CD14-positive monocyte (primary cell): ENCODE data around the gene KCNQ1. TPM values are rescaled to one million over a fixed set of nuclear protein-coding genes. Genes with fewer than 3 reads are reported as not detected.
A peak's percentile ranks its signal among the peaks of the same experiment; 100 is the strongest.

ENCODE experiments used
- DNase-seq, 3 donors: peaks; one replicate each; pipeline ENCODE4 v3.0.0-alpha.2; 2011 to 2022
- H2AFZ ChIP-seq: 2 replicates; pipeline ENCODE4 v1.6.0; 2012; ENCODE audit warnings: mild to moderate bottlenecking, low read depth, low read length, inconsistent platforms; ENCODE audit not compliant: insufficient read depth, poor library complexity, severe bottlenecking
- H3K27ac ChIP-seq, 2 donors: 1 replicate in 1 of 2; 2 replicates in 1 of 2; pipeline ENCODE4 v1.5.1; 2012 to 2013; ENCODE audit warnings: low read length in 2 of 2, control low read depth in 1 of 2, inconsistent platforms in 1 of 2, low read depth in 1 of 2, mild to moderate bottlenecking in 1 of 2
- H3K27me3 ChIP-seq, 2 donors: one replicate each; pipeline versions ENCODE4 v1.6.0 to v1.6.1; 2011 to 2013; ENCODE audit warnings: low read length in 2 of 2; ENCODE audit not compliant: control insufficient read depth in 2 of 2, insufficient read depth in 2 of 2
- H3K36me3 ChIP-seq, 2 donors: replicated peaks in 1 of 2; 1 replicate in 1 of 2; 2 replicates in 1 of 2; pipeline versions ENCODE4 v1.5.1 to v1.6.1; 2012 to 2013; ENCODE audit warnings: low read length in 2 of 2, control low read depth in 1 of 2, inconsistent platforms in 1 of 2, mild to moderate bottlenecking in 1 of 2; ENCODE audit not compliant: insufficient read depth in 2 of 2, control insufficient read depth in 1 of 2
- H3K4me1 ChIP-seq, 2 donors: 1 replicate in 1 of 2; 2 replicates in 1 of 2; pipeline versions ENCODE4 v1.5.1 to v1.6.1; 2012 to 2013; ENCODE audit warnings: low read length in 2 of 2, control low read depth in 1 of 2, inconsistent platforms in 1 of 2, mild to moderate bottlenecking in 1 of 2, moderate library complexity in 1 of 2; ENCODE audit not compliant: insufficient read depth in 2 of 2, control insufficient read depth in 1 of 2
- H3K4me2 ChIP-seq: replicated peaks from 2 replicates; pipeline ENCODE3; 2012; ENCODE audit warnings: low read length, moderate library complexity, mild to moderate bottlenecking; ENCODE audit not compliant: poor library complexity, severe bottlenecking; ENCODE audit errors: extremely low read depth
- H3K4me3 ChIP-seq, 3 experiments: fragments of 200-600 bp in 1 of 3; sonication (generic) in 1 of 3; replicated peaks in 1 of 3; 1 replicate in 2 of 3; 2 replicates in 1 of 3; pipeline ENCODE4 v1.5.1; 2011 to 2013; ENCODE audit warnings: low read length in 3 of 3, mild to moderate bottlenecking in 3 of 3, control low read depth in 2 of 3, low read depth in 2 of 3, inconsistent platforms in 1 of 3, moderate library complexity in 1 of 3
- H3K79me2 ChIP-seq: 2 replicates; pipeline ENCODE4 v1.6.0; 2012; ENCODE audit warnings: mild to moderate bottlenecking, control low read depth, inconsistent platforms, low read length, moderate library complexity; ENCODE audit not compliant: insufficient read depth
- H3K9ac ChIP-seq: 2 replicates; pipeline ENCODE4 v1.6.0; 2017; ENCODE audit warnings: low read length, mild to moderate bottlenecking; ENCODE audit not compliant: insufficient read depth, poor library complexity, severe bottlenecking
- H3K9me3 ChIP-seq, 2 donors: replicated peaks in 1 of 2; 1 replicate in 1 of 2; 2 replicates in 1 of 2; pipeline versions ENCODE4 v1.5.1 to v1.6.1; 2012 to 2013; ENCODE audit warnings: low read length in 2 of 2, control low read depth in 1 of 2; ENCODE audit not compliant: control insufficient read depth in 1 of 2, insufficient read depth in 1 of 2
- H4K20me1 ChIP-seq: 2 replicates; pipeline ENCODE4 v1.6.0; 2012; ENCODE audit warnings: mild to moderate bottlenecking, low read length, control low read depth, moderate library complexity; ENCODE audit not compliant: insufficient read depth
- H3K27ac Mint-ChIP-seq, 7 donors: one replicate each; pipeline ENCODE4 v1.8.0; 2020; ENCODE audit warnings: mild to moderate bottlenecking in 7 of 7, mixed read lengths in 7 of 7, moderate library complexity in 6 of 7, inconsistent platforms in 2 of 7
- H3K27me3 Mint-ChIP-seq, 3 donors: one replicate each; pipeline ENCODE4 v1.8.0; 2021 to 2022; ENCODE audit warnings: low read depth in 3 of 3, mild to moderate bottlenecking in 3 of 3, mixed read lengths in 3 of 3, moderate library complexity in 3 of 3, inconsistent platforms in 1 of 3
- H3K36me3 Mint-ChIP-seq, 2 donors: one replicate each; pipeline ENCODE4 v1.8.0; 2020; ENCODE audit warnings: mixed read lengths in 2 of 2, inconsistent platforms in 1 of 2, mild to moderate bottlenecking in 1 of 2
- H3K4me1 Mint-ChIP-seq: one replicate; pipeline ENCODE4 v1.8.0; 2020; ENCODE audit warnings: mild to moderate bottlenecking, mixed read lengths
- H3K4me3 Mint-ChIP-seq, 2 donors: one replicate each; pipeline ENCODE4 v1.8.0; 2020; ENCODE audit warnings: mild to moderate bottlenecking in 2 of 2, mixed read lengths in 2 of 2, moderate library complexity in 1 of 2
- H3K9me3 Mint-ChIP-seq, 7 donors: one replicate each; pipeline ENCODE4 v1.8.0; 2020 to 2022; ENCODE audit warnings: mixed read lengths in 7 of 7, mild to moderate bottlenecking in 6 of 7, moderate library complexity in 6 of 7, inconsistent platforms in 2 of 7
- WGBS: methylation state at CpG from one replicate; pipeline ENCODE4 v1.1.5; 2013; ENCODE audit warnings: missing lambda C conversion rate; ENCODE audit not compliant: insufficient coverage; 5-methylcytosine and 5-hydroxymethylcytosine counted together
- intact Hi-C, 2 donors: fragments of 100-400 bp; cut with micrococcal nuclease; formaldehyde crosslinking; loops; one replicate each; pipeline versions ENCODE4 v1.15.0 to v1.15.1; 2023
- polyA plus RNA-seq, 3 donors: library from polyadenylated mRNA; depleted of rRNA in 1 of 3; unstranded in 2 of 3; stranded (reverse) in 1 of 3; fragments of 300-500 nt in 2 of 3; fragments of >200 nt in 1 of 3; fragmentation: Illumina TruSeq in 2 of 3; gene quantifications; 1 replicate in 2 of 3; 2 replicates in 1 of 3; pipeline ENCODE4 v1.2.3, GENCODE V29; 2012 to 2021
- TF ChIP-seq, protein P1 (sequence below): fragments of 200-600 bp; IDR thresholded peaks from one replicate; pipeline ENCODE4 v1.8.0; 2022; ENCODE audit warnings: antibody characterized with exemption, mild to moderate bottlenecking

The KCNQ1 gene
- polyA plus RNA-seq, 3 donors, result 14.9 to 31.8 (median 21.6) TPM

GRCh38 chr11:2801711-2802388, 357.0 kb downstream of the KCNQ1 start:
- intact Hi-C loops, result no loop called here
- peaks cover 3 to 9% (median 7%) of the 10 kb centered on the region in 3 donors for H3K27me3 Mint-ChIP-seq
- DNase-seq, result no peak
- no peak overlapping the region for H3K9ac ChIP-seq
- no peak overlapping the region for H2AFZ ChIP-seq
- TF ChIP-seq, protein P1, sequence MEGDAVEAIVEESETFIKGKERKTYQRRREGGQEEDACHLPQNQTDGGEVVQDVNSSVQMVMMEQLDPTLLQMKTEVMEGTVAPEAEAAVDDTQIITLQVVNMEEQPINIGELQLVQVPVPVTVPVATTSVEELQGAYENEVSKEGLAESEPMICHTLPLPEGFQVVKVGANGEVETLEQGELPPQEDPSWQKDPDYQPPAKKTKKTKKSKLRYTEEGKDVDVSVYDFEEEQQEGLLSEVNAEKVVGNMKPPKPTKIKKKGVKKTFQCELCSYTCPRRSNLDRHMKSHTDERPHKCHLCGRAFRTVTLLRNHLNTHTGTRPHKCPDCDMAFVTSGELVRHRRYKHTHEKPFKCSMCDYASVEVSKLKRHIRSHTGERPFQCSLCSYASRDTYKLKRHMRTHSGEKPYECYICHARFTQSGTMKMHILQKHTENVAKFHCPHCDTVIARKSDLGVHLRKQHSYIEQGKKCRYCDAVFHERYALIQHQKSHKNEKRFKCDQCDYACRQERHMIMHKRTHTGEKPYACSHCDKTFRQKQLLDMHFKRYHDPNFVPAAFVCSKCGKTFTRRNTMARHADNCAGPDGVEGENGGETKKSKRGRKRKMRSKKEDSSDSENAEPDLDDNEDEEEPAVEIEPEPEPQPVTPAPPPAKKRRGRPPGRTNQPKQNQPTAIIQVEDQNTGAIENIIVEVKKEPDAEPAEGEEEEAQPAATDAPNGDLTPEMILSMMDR, result no peak
- H3K4me3 ChIP-seq, result no peak overlapping the region
- H3K27ac Mint-ChIP-seq, result peak overlapping the region in 1 of 7 donors; percentile 33
- H3K36me3 Mint-ChIP-seq, result peaks cover 18% of the 10 kb centered on the region in 2 donors
- WGBS, result 98% methylated on average over 11 of the region's 22 CpGs
- H3K27ac ChIP-seq, result no peak overlapping the region
- no peaks in the 10 kb centered on the region for H3K79me2 ChIP-seq
- H3K9me3 Mint-ChIP-seq, result peaks cover 0 to 8% (median 4%) of the 10 kb centered on the region in 7 donors
- peaks cover 35% of the 10 kb centered on the region for H4K20me1 ChIP-seq
- no peaks in the 10 kb centered on the region for H3K4me1 ChIP-seq
- H3K4me3 Mint-ChIP-seq, result no peak overlapping the region
- H3K4me2 ChIP-seq, result no peak overlapping the region
- H3K4me1 Mint-ChIP-seq, result peaks cover 2% of the 10 kb centered on the region
- H3K9me3 ChIP-seq, result peaks cover 0 to 1% of the 10 kb centered on the region in 2 donors
- no peaks in the 10 kb centered on the region for H3K27me3 ChIP-seq
- H3K36me3 ChIP-seq, result no peaks in the 10 kb centered on the region

DNA sequence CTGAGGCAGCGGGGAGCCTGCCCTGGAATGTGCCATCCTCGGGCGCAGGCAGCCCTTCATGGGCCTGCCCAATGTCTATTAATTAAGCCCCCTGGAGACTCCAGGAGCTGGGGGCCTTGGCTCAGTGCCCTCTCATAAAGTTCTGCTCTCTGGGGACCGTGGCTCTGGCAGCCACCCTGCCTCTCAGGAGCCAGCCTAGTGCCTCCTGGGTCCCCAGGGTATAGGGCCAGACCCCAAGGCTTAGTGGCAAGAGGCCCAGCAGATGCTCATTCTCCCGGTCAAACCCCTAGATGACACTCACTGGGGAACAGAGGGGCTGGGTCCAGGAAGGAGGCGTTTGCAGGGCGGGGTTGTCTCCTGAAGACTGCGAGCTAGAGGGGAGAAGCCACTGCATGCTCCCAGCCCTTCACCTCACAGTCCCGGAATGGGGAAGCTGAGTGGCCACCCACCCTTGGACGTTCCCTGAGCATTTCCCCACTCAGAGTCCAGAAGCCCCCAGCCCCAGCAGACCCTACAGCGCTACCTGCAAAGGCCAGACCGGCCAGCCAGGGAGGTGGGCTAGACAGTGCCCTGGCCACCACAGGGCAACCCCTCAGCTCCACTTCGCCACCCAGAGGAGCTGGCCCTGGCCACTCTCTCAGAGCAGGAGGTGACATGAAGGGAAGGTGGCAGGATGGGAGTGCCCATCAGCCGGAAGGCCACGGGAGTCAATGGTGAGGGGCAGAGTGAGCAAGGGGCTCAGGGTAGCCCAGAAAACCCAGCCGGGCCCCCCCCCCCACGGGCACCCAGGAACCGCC, 357.8 kb downstream of the KCNQ1 start:
- H3K9ac ChIP-seq, result no peak overlapping the region
- no peak overlapping the region for H3K27ac Mint-ChIP-seq
- H3K4me1 Mint-ChIP-seq, result peaks cover 2% of the 10 kb centered on the region
- H2AFZ ChIP-seq, result no peak overlapping the region
- H3K36me3 Mint-ChIP-seq, result peaks cover 18% of the 10 kb centered on the region in 2 donors
- no peak overlapping the region for H3K27ac ChIP-seq
- no peak overlapping the region for H3K4me3 Mint-ChIP-seq
- intact Hi-C loops, result no loop called here
- peaks cover 3 to 9% (median 7%) of the 10 kb centered on the region in 3 donors for H3K27me3 Mint-ChIP-seq
- H3K79me2 ChIP-seq, result no peaks in the 10 kb centered on the region
- no peak overlapping the region for H3K4me3 ChIP-seq
- H3K36me3 ChIP-seq, result no peaks in the 10 kb centered on the region
- H3K27me3 ChIP-seq, result no peaks in the 10 kb centered on the region
- H4K20me1 ChIP-seq, result peaks cover 34% of the 10 kb centered on the region
- H3K4me1 ChIP-seq, result no peaks in the 10 kb centered on the region
- peaks cover 0 to 8% (median 4%) of the 10 kb centered on the region in 7 donors for H3K9me3 Mint-ChIP-seq
- no peak for DNase-seq
- TF ChIP-seq, protein P1, result no peak
- no peak overlapping the region for H3K4me2 ChIP-seq
- no peaks in the 10 kb centered on the region for H3K9me3 ChIP-seq
- 88% methylated on average over 14 of the region's 18 CpGs for WGBS
